ENCODE measurements around the gene KRTDAP.

GRCh38 chr19:35476149-35476548, 14.1 kb downstream of the KRTDAP start:
- TF ChIP-seq GATA2 (IDR thresholded peaks at IDR 0.05; ENCODE audit: low read depth, low read length) (no peak), GATA3 (IDR thresholded peaks at IDR 0.05; ENCODE audit: low read depth, low read length) (no peak)
